GM12892 (cell line): ENCODE results near the gene PDILT.

Experiments
- DNase-seq: peaks from one replicate; pipeline ENCODE4 v3.0.0; 2011; ENCODE audit not compliant: insufficient read length
- FAIRE-seq: peaks from 2 replicates; lab custom pipeline; 2011; peaks lifted over from hg19 to GRCh38; lab: Jason Lieb, UNC
- POLR2A ChIP-seq: IDR thresholded peaks from 2 replicates; pipeline ENCODE4 v1.6.1; 2011; ENCODE audit warnings: low read depth, low read length, control low read depth
- POLR2AphosphoS5 ChIP-seq: IDR thresholded peaks from 2 replicates; pipeline ENCODE4 v1.6.1; 2011; ENCODE audit warnings: low read depth, low read length, control low read depth
- TAF1 ChIP-seq: IDR thresholded peaks from 2 replicates; pipeline ENCODE4 v1.6.1; 2011; ENCODE audit warnings: low read depth, mild to moderate bottlenecking, control low read depth, low read length, borderline replicate concordance

Gene PDILT

DNA sequence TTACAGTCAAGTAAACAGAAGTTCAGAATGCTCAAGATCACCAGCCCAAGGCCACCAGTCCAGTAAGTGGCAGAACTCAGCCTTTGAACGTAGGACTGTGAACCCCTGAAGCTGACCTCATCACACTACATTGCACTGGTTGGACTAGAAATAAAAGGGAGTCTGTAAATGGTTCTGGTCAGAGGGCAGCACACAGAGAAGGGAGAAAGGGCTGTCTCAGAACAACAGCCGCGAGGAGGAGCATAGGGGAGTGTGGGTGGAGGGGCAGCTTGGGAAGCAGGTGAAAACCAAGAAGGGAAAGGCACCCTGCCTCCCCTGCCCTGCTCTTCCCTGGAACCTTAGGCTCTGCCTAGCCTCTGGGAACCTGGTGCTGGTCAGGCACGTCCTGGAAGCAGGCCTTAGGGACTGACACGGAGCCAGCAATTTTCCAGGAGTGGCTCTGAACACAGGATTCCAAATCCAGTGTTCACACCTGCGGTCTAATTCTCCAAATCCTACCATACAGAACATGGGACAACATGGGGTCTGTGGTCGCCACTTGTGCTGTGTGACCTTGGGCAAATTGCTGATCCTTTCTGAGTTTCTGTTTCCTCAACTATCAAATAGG is 7.0 kb downstream of the PDILT start:
- FAIRE-seq (no peak), DNase-seq (no peak)
- TF ChIP-seq TAF1 (no peak), POLR2A (no peak), POLR2AphosphoS5 (no peak)

DNA sequence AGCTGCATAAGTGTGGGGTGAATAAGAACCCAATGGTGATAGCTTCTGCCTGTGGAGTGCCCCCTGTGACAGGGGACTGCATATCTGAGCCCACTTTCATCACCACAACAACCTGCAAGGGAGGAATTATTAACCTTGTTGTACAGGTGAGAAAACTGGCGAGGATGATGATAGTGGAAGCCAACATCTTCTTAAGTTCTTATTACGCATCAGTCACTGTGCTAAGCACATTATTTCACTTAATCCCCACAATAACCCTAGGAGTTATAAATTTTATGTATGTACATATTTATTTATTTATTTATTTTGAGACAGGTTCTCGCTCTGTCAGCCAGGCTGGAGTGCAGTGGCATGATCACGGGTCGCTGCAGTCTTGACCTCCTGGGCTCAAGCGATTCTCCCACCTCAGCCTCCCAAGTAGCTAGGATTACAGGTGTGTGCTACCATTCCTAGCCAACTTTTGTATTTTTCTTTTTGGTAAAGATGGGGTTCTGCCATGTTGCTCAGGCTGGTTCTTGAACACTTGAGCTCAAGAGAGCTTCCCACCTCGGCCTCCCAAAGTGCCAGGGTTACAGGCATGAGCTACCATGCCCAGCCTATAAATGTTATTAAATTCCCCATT is 7.6 kb downstream of the PDILT start:
- FAIRE-seq: no peak
- TF ChIP-seq POLR2A (no peak), TAF1 (no peak), POLR2AphosphoS5 (no peak)
- DNase-seq: no peak

DNA sequence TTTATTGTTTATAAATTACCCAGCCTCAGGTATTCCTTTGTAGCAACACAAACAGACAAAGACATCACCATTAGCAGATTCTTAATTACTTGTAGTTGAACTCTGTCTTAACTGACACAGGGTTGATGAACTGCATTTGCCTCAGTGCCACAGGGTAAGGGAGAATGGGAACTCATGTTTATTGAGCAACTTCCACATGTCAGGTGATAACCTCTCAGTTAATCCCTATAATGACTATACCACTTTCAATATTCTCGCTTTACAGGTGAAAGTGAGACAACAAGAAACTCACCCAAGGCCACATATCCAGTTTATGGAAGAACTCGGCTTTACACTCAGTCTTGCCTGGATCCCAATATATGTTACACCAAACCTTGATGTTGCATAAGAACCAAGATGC is 8.6 kb downstream of the PDILT start:
- no peak for DNase-seq
- FAIRE-seq: no peak
- TF ChIP-seq POLR2A: no peak
- TF ChIP-seq TAF1: no peak
- no peak for TF ChIP-seq POLR2AphosphoS5

- DNase-seq (no peak), FAIRE-seq (no peak)
- no peak for TF ChIP-seq TAF1
- TF ChIP-seq POLR2A: no peak
- TF ChIP-seq POLR2AphosphoS5: no peak
Observed at GRCh38 chr16:20393801-20394577, 10.5 kb downstream of the PDILT start.

GRCh38 chr16:20391045-20391444 is 13.5 kb downstream of the PDILT start:
- TF ChIP-seq POLR2A (no peak), POLR2AphosphoS5 (no peak), TAF1 (no peak)
- no peak for FAIRE-seq
- no peak for DNase-seq

DNA sequence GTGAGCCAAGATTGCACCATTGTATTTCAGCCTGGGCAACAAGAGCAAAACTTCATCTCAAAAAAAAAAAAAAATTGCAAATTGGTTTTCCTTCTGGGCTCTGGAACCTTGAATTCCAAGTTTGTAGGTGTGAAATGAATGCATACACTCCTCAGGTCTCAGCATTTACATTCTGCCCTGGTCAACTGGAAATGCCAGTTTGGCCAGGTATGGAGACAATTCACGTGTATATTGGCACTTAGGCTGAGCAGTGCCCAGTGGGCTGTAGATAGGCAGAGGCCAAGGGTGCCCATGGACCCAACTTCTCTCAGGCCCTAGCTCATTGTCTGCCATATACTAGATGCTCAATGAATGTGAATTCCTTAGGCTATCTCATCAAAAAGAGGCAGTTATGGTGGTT is 15.7 kb downstream of the PDILT start:
- no peak for TF ChIP-seq POLR2AphosphoS5
- no peak for TF ChIP-seq POLR2A
- TF ChIP-seq TAF1: no peak
- FAIRE-seq (no peak), DNase-seq (no peak)

DNA sequence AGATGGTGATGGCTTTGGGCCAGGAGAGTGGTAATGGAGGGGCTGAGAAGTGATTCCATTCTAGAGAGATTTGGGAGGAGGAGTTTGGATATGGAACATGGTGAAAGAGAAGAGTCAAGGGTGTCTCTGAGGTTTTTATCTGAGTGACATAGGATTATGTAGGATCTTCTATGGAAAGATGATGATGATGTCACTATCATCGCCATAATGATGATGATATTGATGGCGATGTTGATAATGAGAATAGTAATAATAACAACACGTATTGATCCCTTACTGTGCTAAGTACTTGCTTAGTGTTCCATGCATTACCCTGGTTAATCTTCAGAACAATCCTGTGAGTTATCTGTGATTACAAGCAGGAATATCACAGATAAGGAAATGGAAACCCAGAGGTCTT is 16.6 kb downstream of the PDILT start:
- TF ChIP-seq TAF1 (no peak), POLR2AphosphoS5 (no peak), POLR2A (no peak)
- DNase-seq (no peak), FAIRE-seq (no peak)

DNA sequence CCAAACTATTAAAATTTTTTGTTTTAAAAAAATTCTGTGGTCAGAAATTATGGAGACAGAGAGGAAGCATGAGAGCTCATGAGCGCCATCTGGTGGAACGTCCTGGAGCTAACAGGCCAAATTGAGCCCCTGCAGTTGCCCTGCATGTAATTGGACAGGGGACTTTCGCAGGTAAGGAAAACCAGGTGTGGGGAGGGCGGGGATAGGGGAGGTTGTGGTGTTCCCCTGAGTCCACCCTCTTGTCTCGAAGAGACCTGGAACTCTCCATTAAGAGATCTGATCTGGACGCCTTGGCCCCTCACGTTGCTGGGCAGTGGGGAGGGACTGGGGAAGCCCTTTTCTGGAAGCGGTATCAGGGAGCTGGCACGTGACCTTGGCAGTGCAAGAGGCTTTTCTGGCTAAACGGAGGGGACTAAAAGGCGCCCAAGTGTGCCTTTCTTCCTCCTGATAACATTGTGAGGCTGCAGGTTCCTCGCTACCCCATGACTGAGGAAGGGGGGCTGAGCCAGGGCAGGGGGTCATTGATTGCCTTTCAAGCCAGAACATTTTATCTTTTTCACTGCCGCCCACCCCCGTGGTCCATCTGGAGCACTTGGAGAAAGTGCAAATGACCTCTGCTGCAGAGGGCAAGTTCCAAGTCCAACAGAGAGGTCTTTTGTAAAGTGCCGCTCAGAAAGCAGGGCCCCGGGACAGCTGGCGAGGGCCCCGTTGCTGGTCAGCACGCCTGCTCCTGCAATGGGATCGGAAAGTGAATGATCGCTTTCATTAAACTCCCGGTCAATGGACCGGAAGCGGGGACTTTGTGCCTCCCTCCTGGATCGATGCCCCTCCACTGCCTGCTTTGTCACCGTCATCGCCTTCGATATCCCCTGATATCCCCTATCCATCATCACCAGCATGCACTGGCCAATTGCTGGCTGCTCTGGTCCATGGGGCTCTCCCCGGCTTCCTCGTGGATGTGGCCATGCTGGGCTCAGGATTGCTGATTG is 18.4 kb downstream of the PDILT start:
- TF ChIP-seq POLR2A (no peak), TAF1 (no peak), POLR2AphosphoS5 (no peak)
- FAIRE-seq (no peak), DNase-seq (peak; percentile 43)

DNA sequence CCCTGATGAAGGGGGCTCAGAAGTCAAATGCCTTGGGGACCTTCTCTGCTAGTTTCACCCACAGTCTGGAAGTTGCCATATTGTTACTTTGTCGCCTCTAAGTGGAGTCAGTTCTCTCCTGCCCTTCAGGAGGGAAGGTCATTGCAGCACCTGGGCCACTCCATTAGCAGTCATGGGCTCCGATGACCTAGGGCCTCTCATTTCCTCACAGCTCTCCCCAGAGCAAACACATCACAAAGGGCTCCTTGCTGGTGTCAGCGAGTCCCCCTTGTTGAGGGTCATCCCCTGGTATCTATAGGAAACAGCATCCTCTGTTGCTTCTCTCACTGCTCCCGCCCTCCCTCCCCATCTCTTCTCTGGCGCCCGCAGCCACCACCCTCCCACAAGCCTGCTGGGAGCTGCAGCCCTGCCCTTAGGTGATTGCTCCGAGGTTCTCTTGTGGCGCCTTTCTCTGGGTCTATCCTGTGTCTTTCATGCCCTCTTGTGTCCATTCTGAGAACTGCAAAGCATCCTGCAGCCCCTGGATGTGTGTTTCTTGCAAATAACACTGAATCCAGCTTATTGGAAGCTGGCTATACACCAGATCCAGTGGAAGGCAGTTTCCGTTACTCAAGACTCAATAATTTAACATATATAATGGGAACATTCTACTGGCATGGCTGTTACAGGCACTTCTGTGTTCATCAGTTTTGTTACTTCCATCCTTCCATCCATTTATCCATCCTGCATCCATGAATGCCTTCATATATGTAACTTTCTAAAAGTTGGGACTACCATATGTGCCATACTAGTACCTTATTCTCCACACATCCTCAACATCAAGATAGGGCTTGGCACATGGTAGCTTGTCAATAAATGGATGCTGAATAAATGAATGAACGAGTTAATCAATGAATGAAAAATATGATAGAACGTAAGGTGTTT is 21.2 kb downstream of the PDILT start:
- FAIRE-seq (no peak), DNase-seq (peak; percentile 34)
- TF ChIP-seq POLR2AphosphoS5: no peak
- TF ChIP-seq TAF1: no peak
- no peak for TF ChIP-seq POLR2A

- DNase-seq (no peak), FAIRE-seq (no peak)
- TF ChIP-seq POLR2A: no peak
- TF ChIP-seq TAF1: no peak
- TF ChIP-seq POLR2AphosphoS5: no peak
Observed at GRCh38 chr16:20382202-20382948, 22.2 kb downstream of the PDILT start.
